HL-60 (cell line): Measurements from ENCODE around the gene RNLS.

Experiments used
- CTCF ChIP-seq: IDR thresholded peaks from one replicate; pipeline ENCODE4 v1.5.1; 2011; ENCODE audit warnings: low read length, control low read depth, inconsistent platforms; ENCODE audit not compliant: insufficient read depth
- REST ChIP-seq: IDR thresholded peaks from 2 replicates; pipeline ENCODE4 v1.6.1; 2012; ENCODE audit warnings: low read depth; ENCODE audit not compliant: insufficient replicate concordance

DNA sequence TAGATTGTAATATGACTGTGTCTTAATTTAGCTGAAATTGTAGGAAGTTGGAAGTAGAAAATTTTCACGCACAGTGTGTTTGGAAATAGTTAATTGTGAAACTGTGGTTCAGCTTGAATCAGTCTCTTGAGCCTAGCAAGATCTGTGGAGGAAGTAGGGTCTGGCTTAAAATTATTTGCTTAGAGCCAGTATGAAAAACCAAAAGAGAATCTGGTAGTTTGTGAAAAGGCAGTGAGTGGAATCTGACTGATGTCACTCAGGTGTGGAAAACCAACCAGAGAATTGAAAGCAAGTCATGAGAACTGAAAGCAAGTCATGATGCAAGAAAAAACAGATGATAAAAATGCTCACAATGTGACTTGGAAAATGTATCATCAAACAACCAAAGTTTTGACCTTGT lies 14.9 kb upstream of the RNLS start:
- TF ChIP-seq CTCF: no peak
- TF ChIP-seq REST: no peak
